GM21786 (cell line): ENCODE measurements around the gene SORT1.
"Not testable (repeated sequence)": the region's sequence is repeated elsewhere in the genome, so short reads cannot be mapped to it uniquely, and the experiment has no call there.

ENCODE experiments used
- ATAC-seq: cut with Tn5 transposase; IDR thresholded peaks from one replicate; pipeline ENCODE4 v1.9.1; 2021; ENCODE audit not compliant: unreplicated experiment

Gene SORT1

DNA sequence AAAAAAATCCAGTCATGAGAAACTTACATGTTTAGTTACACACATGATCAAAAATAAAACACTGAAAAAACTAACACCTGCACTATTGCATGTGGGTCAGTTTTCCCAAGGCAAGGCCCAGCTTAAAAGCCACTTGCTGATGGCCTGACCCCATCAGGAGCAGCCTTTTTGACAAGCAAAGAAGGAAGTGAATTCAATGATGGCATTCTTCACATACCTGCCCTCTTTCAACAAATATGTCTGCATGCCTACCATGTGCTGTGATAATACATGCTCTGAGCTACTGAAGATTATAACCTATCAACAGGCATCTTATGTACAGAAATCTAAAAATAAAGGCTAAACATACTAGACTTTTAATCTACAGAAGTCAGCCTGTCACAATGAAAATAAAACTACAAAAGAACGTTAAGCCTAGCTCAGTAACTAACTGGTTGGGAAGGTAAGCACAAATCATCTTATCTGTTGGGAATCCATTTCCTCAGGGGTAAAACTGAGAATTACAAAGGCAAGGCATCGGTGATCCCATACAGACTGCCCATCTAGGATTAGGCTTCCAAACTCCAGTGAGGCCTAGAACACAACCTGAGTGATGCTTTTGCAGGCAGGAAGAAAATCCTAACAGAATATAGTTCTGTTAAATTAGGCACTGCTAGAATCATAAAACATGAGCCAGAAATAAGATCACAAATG lies 14.5 kb downstream of the SORT1 start:
- no peak for ATAC-seq

DNA sequence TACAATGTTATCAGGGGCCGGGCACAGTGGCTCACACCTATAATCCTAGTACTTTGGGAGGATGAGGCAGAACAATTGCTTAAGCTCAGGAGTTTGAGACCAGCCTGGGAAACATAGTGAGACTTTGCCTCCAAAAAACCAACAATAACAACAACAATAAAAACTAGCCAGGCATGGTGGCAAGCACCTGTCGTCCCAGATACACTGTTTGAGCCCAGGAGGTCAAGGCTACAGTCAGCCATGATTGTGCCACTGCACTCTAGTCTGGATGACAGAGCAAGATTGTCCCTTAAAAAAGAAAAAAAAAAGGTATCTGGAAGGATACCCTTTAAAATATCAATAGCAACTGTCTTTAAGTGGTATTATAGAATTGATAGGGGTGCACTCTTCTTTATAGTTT lies 16.1 kb downstream of the SORT1 start:
- no peak for ATAC-seq

DNA sequence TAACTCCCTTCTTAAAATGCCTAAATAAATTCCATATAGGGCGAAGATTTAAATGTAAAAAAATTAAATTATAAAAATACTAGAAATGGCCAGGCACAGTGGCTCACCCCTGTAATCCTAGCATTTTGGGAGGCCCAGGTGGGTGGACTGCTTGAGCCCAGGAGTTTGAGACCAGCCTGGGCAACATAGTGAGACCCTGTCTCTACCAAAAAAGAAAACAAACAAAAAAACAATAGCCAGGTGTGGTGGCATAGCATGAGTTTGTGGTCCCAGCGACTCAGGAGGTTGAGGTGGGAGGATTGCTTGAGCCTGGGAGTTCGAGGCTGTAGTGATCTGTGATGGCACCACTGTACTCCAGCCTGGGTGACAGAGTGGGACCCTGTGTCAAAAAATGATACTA lies 17.8 kb downstream of the SORT1 start:
- no peak for ATAC-seq

DNA sequence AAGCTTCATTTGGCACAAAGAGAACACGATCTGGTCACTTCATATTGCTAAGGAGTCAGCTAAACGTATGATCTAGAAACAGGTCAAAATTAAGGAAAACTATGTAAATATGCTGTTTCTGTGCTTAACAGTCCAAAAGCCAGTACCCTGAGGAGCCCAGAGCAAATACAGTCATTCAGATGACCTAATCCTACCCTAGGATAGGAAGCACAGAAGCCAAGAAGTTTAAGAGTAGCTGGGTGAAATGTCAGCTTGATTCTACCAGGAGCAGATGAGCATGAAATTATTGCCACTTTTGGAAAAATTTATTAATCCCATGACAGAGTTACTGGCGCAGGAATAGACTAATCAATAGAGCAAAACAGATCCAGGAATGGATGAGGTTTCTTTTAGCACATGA lies 18.3 kb downstream of the SORT1 start:
- ATAC-seq: no peak

DNA sequence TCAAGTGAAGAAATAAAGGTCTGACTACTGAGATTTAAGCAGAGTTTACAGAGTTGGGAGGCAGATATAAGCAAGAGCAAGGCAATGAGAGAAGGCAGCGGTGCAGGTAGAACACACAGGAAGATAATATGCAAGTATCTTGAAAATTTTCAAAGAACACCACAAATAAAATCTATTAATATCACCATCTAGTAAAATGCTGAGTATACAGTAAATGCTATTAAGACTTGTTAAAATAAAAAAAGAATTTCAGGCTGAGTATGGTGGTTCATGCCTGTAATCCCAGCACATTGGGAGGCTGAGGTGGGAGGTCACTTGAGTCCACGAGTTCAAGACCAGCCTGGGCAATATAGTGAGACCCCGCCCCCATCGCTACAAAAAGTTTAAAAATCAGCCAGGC lies 20.0 kb downstream of the SORT1 start:
- no peak for ATAC-seq

DNA sequence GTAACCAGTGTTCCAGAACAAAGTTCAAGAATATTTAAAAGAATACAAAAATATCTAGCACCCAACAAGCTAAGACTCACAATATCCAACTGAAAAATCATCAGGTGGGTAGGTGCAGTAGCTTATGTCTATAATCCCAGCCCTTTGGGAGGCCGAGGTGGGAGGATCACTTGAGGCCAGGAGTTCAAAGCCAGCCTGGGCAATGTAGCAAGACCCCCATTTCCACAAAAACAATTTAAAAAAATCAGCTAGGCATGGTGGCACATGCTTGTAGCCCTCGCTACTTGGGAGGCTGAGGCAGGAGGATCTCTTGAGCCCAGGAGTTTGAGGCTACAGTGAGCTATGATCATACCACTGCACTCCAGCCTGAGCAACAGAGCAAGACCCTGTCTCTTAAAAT lies 24.0 kb downstream of the SORT1 start:
- ATAC-seq: not testable (repeated sequence)

DNA sequence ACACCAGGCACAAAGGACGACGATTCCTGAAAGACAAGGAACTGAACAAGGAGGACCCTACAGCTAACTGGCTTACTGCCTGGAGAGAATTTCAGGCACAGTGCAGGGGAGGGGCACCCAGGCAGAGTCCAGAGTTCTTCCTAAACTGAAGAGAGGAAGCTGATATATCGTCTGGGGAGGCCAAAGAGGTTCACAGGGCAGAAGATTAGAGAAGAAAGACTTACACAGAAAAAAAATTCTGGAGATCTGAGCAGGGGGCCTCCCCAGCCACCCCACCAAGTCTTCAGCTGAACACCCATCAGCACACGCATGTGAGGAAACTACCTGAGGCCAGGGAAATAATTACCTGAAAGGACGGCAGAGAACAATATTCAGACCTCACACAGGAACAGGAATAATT lies 24.6 kb downstream of the SORT1 start:
- no peak for ATAC-seq

DNA sequence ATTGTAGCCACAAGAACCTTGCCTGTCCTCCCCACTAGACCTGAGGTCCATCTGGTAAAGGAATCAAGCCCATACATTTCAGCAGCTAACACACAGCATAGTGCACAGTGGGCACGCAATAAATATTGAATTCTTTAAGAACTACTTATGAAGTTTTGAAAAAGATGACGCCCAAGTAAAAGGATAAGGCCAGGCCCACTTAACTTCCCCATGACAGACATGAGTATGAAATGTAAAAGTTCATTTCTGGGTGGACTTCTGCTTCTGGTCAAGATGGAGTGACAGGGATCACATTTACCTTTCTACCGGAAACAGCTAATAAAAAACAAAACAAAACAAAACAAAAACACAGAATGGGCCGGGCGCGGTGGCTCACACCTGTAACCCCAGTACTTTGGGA lies 25.4 kb downstream of the SORT1 start:
- no peak for ATAC-seq

DNA sequence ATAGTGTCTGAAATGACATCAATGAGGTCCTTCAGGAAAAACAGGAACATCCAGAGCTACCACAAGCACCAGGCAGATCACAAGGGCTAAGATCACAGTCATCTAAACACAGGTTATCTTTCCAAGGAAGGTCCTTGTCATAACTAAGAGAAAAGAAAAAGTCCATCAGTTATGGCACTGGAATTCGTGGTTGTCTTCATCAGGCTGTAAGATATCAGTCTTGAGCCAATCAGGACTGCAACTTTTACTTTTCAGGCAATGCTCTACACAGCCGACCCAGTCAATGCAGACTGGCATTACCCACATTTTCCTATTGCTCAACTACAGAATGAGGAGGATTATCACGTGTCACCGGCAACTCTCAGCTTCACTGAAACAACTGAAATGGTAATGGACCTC lies 26.4 kb downstream of the SORT1 start:
- ATAC-seq: no peak

DNA sequence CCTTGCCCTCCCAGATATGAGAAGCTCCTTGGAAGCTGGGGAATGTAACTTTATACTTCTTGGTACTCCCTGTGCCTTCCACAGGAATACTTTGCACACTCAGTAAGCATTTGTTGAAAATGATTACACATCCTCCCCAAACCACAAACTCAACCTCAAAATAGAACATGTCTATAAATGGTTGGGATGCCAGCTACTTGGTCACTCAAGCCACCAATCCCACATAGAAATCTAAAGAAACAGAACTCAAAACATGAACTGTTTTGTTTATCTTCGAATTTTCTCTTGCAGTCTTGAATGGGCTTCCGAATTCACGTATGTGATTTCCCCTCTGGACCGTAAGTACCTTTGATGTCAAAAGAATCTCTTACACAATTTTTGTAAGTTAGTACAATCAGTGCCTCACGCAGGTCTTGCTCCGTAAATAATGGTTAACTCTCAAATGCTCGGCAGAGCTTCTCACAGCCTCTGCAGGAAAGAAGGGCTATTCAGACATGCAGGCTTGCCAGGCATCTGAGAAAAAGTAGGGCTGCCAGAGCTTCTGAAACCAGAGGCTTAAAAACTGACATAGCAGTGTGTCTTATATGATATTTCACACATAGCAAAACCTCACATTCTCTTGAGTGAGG lies 26.9 kb downstream of the SORT1 start:
- ATAC-seq: no peak

DNA sequence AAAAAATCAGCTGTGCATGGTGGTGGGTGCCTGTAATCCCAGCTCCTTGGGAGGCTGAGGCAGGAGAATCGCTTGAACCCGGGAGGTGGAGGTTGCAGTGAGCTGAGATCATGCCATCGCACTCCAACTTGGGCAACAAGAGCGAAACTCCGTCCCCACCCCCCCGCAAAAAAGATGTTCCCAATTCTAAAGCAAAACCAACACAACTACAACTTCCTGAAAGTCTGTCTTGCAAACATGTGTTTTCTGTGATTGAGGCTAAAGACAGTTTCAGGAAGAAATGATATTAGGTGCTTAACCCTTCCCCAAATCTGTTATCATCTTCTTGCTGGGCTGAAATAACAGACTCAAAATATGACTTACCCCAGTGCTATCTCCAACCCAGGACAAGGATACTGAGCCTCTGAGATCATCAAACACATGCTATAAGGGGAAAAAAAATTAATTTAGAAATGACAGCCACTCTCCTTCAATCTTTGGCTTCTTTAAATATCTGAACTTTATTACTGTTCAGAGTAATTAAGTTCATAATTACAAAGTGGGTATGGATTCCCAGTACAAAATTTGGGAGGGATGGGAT lies 28.5 kb downstream of the SORT1 start:
- ATAC-seq: no peak

DNA sequence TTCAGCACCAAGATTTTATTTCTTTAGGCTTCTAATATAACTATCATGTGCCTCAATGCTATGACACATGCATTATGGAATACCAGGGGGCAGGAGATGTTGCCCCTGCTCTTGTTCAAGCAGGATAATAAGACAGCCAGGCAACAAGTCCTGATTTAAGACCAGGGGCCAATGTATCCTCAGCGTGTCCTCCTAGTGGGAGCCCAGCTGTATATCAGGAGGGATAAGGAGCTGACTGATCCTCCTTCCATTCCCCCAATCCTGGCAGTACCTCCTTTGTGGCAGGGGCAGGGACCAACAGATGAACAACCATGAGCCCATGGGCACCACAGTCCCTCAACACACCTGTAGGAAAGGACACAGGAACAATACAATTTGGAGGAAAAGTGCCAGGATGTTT lies 29.3 kb downstream of the SORT1 start:
- no peak for ATAC-seq

DNA sequence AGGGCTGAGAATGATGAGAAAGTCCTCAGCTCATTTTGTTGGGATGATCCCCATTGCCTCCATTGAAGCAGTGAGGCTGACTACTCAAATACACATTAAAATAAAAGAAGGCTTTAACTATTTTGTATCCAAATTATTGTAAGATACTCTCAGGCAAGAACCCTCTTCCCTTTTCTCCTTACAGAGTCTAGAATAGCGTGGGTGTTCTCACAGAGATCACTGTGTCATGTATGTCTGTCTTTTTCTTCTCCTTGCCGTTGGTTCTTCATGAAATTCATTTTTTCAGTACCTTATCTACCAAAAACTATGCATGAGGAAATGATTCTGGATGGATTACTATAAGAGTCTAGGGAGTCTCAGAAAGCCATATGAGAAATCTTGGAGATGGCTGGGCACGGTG lies 30.1 kb downstream of the SORT1 start:
- ATAC-seq: no peak

DNA sequence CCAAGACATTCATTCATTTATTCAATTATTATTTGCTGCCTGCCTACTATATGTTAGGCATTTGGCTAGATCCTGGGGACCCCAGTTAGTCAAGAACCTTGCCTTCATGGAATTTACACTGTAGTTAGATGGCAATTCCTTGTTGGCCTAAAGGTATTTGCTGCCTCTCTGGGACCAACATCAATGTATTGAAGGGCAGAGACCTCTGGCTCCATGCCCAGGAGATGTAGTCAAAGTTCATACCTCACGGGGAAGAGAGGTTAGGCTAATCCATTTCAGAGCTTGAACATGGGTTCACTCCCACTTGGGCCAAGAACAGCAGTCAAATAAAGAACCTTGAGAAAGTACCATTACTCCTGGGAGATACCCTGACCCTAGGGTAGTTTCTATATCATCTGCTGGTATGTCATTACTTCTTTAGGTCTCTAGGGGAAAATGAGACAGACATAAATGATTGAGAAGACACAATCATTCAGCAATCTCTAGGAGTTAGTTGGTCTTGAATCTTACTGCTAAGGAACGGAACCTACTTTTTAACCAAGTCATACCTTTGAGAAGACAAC lies 32.0 kb downstream of the SORT1 start:
- ATAC-seq: no peak

DNA sequence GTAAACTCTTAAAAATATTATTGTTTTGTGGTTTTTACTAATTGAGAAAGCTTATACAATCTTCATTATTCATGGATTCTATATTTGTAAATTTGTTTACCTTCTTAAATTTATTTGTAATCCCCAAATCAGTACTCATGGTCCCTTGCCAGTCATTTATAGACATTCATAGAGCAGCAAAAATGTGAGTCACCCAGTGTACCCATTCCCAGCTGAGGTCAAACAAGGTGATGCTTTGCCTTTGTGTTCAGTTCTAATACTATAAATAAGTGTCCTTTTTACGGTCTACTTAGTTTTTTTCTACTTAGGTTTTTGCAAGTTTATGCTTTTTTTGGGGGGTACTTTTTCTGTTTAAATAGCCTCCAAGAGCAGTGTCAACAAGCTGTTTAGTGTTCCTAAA lies 36.1 kb downstream of the SORT1 start:
- ATAC-seq: no peak

DNA sequence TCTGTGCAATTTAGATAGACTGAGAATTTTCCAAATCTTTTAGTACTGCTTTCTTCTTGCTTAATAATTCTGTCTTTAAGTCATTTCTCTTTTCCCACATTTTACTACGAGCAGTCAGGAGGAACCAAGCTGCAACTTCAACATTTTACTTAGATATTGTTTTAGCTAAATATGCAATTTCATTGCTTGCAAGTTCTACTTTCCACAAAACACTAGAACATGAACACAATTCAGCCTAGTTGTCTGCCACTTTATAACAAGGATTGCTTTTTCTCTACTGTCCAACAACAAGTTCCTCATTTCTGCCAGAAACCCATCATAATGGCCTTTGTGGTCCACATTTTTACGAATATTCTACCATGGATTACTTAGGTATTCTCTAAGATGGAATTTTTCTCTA lies 36.6 kb downstream of the SORT1 start:
- ATAC-seq: no peak

DNA sequence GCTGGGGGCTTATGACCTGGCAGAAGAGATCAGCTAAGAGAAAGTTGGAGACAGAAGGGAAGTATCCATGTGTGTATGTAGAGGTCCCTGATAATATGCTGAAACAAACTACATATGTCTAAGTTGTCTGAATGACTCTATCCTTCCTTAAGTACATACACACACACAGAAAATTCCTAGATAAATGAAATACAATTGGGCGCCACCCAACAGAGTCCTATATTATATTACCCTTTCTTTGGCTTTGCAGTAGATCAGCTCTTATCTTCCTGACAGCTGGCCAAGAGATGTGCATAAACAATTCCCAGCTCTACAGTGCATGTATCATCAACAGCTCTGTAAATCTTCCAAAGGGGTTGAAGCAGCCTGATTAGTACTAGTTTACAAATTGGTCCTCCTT lies 40.1 kb downstream of the SORT1 start:
- no peak for ATAC-seq

DNA sequence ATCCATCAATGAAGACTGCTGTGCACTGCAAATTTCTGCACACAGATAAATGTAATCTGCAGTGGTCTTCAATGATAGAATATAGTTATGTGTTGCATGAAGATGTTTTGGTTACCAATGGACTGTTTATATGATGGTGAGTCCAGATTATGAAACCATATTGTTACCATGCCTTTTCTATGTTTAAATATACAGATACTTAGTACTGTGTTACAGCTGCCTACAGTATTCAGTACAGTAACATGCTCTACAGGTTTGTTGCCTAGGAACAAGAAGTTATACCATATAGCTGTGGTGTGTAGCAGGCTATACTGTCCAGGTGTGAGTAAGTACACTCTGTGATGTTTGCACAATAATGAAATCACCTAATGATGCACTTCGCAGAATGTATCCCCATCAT lies 40.8 kb downstream of the SORT1 start:
- ATAC-seq: no peak

DNA sequence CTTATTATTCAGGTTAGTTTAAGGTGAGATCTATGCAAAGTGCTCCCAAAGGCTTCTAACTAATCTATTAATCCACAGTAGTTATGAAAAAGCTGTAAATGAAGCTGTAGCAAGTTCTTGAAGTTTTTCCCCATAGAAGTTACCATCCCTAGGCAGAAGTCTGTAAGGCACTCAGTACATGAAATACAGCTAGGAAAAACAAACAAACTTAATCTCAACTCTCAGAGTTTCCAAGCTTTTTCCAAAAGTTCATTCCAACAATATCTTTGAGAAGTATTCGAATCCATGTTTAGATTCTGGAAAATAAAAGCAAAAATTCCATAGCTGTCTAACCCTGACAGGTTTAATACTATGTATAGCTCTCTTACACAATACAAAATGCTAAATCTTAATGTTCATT lies 41.2 kb downstream of the SORT1 start:
- ATAC-seq: no peak

DNA sequence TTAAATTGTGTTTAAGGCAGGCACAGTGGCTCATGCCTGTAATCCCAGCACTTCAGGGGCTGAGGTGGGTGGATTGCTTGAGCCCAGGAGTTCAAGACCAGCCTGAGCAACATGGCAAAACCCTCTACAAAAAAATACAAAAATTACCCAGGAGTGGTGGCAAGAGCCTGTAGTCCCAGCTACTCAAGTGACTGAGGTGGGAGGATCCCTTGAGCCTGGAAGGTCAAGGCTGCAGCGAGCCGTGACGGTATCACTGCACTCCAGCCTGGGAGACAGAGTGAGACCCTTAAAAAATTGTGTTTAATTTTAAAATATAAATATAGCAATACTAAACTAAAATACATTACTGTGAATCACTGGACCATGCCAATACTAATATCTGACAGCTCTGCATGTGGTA lies 42.8 kb downstream of the SORT1 start:
- no peak for ATAC-seq

DNA sequence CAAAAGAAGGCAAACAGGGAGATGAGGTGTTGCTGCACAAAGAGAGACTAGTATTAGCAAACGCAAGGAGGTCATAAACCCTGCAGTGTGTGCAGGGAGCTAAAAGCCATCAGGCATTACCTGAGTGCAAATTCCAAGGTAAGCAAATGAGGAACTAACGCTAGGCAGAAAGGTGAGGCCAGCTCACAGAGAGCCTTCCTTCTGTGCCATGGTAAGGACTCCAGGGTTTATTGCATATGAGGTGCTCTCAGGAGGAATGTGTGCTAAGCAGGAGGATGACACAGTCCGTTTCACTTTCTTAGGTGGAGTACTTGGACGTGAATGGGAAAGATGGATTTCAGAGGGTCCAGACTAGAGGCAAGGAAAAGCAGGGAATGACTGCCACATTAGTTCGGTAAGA lies 46.3 kb downstream of the SORT1 start:
- no peak for ATAC-seq

DNA sequence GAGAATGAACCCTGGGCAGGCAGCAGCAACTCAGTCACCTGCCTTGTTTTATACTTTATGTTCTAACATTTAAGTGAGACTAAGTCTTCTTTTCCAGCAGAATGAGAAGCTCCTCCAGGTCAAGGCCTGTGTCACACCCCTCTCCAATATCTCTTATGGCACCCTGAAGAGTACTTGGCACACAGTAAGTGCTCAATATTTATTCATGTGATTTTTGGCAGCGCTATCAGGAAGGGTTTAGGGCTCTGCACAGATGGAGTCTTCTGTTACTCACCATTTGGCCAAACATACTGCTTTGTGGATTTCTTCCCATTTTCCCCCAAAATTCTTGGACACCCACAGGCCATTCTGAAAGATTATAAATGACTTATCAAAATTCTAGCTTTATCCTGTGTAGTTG lies 47.1 kb downstream of the SORT1 start:
- ATAC-seq: no peak
